ENCODE results near the gene UBIAD1.

The UBIAD1 gene

GRCh38 chr1:11314959-11315358 lies 42.0 kb downstream of the UBIAD1 start:
- no peak for DNase-seq

- DNase-seq = no peak
Observed at GRCh38 chr1:11316701-11317100, 43.7 kb downstream of the UBIAD1 start.

- DNase-seq = no peak
Observed at GRCh38 chr1:11318982-11319381, 46.0 kb downstream of the UBIAD1 start.

GRCh38 chr1:11320153-11320936 lies 47.3 kb downstream of the UBIAD1 start:
- no peak for DNase-seq

- no peak for DNase-seq
Observed at GRCh38 chr1:11321656-11322491, 48.9 kb downstream of the UBIAD1 start.

- no peak for DNase-seq
Observed at GRCh38 chr1:11324567-11325165, 51.7 kb downstream of the UBIAD1 start.

GRCh38 chr1:11326070-11326469 lies 53.1 kb downstream of the UBIAD1 start:
- no peak for DNase-seq

- DNase-seq = no peak
Observed at GRCh38 chr1:11328444-11328843, 55.4 kb downstream of the UBIAD1 start.

GRCh38 chr1:11330411-11330810 lies 57.4 kb downstream of the UBIAD1 start:
- no peak for DNase-seq

GRCh38 chr1:11331036-11331944 lies 58.3 kb downstream of the UBIAD1 start:
- no peak for DNase-seq

GRCh38 chr1:11331945-11332546 lies 59.0 kb downstream of the UBIAD1 start:
- no peak for DNase-seq

GRCh38 chr1:11333631-11334030 lies 60.6 kb downstream of the UBIAD1 start:
- no peak for DNase-seq

GRCh38 chr1:11334261-11334804 lies 61.3 kb downstream of the UBIAD1 start:
- no peak for DNase-seq

GRCh38 chr1:11334821-11335220 lies 61.8 kb downstream of the UBIAD1 start:
- no peak for DNase-seq

- no peak for DNase-seq
Observed at GRCh38 chr1:11335417-11336056, 62.5 kb downstream of the UBIAD1 start.

- DNase-seq = peak; percentile 6
Observed at GRCh38 chr1:11337580-11338073, 64.6 kb downstream of the UBIAD1 start.
